HL-60/S4 treated with retinoic acid at 250 ng/mL for 4 days and 3 days (cell line): ENCODE results near the gene IFITM10.

Source experiments
- in situ Hi-C: fragments of 300-500 bp; cut with MboI; formaldehyde crosslinking; loops from 2 replicates; pipeline ENCODE4 v1.7.0; 2022; ENCODE audit warnings: low sequenced_read_pairs

The IFITM10 gene

GRCh38 chr11:1750481-1750839, at the start of gene IFITM10:
Gene IFITM10, minus strand, starts transcription at chr11:1750595. Its CDS starts 153 bp downstream, at chr11:1750442.
- in situ Hi-C loops, result no loop called here

- in situ Hi-C loops, result no loop called here
Measured at GRCh38 chr11:1797391-1798125, 47.2 kb upstream of the IFITM10 start.

- in situ Hi-C loops, result no loop called here
Measured at GRCh38 chr11:1796413-1797011, 46.1 kb upstream of the IFITM10 start.

GRCh38 chr11:1793081-1793480, 42.7 kb upstream of the IFITM10 start:
- in situ Hi-C loops, result no loop called here

GRCh38 chr11:1792461-1792860, 42.1 kb upstream of the IFITM10 start:
- in situ Hi-C loops, result no loop called here

GRCh38 chr11:1791912-1792311, 41.5 kb upstream of the IFITM10 start:
- in situ Hi-C loops, result no loop called here

DNA sequence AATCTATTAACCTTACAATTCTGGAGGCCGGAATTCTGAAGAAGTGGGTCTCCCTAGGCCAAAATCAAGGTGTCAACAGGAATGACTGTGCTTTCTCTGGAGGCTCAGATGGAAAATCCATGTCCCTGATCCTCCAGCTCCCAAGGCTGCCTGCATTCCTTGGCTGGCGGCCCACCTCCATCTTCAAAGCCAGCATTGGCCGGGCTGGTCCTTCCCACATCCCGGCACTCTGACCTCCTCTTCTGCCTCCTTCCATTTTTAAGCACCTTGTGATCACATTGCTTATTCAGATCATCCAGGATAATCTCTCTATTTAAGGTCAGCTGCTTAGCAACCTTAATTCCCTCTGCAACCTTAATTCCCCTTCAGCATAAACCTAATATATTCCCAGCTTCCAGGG, 36.1 kb upstream of the IFITM10 start:
- in situ Hi-C loops, result no loop called here

DNA sequence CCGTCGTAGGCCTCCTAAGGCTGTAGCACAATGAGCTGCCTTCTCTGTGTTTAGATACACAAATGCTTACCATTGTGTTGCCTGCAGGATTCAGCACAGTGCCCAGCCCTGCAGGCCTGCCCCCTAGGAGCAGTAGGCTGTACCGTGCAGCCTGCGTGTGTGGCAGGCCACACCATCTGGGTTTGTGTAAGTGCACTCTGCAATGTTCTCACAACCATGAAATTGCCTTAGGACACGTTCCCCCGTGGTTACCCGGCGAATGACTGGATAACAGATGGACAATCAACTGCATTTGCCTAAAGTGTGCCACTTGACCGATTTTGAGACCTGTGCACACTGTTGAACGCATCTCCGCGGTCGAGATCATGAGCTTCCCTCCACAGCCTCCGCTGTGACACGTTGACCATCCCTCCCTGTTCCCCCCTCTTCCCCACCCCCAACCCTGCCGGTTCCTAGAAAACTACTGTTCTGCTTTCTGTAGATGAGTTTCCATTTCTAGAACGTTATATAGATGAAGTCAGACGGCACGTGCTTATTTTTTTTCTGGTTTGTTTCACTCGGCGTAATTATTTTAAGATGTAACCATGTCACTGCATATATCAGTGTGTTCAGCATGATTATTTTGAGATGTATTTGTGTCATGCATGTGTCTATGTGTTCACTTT, 35.5 kb upstream of the IFITM10 start:
- in situ Hi-C loops, result no loop called here

DNA sequence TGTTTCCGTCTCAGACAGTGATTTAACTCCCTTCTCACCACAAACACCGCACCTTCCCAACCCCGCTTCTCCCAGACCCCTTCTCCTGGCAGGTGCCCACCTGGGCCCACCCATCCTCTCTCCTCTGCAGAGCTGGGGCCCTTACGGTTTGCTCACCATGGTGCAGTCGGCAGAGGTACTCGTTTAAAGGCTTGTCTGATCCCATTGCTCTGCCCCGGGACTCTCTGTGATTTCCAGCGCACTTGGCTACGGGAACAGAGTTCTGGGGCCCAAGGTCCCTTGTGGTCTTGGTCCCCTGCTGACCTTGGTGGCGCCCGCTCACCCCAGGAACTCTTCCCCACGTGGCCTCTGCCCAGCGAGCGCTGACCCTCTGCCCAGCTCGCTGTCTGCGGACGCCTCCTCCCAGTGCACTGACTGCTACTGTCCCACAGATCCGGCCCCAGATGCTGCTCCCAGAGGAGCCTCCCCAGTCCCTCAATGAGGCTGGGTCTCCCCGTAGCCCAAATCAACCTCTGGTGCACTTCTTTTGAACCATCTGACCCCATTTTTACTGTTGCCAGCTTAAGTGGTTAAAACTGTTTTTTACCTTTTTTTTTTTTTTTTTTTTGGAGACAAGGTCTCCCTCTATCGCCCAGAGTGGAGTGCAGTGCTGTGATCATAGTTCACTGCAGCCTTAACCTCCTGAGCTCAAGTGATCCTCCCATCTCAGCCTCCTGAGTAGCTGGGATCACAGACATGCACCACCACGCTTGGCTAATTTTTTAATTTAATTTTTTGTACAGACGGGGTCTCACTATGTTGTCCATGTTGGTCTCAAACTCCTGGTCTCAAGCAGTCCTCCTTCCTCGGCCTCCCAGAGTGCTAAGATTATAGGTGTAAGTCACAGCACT, 34.6 kb upstream of the IFITM10 start:
- in situ Hi-C loops, result no loop called here

DNA sequence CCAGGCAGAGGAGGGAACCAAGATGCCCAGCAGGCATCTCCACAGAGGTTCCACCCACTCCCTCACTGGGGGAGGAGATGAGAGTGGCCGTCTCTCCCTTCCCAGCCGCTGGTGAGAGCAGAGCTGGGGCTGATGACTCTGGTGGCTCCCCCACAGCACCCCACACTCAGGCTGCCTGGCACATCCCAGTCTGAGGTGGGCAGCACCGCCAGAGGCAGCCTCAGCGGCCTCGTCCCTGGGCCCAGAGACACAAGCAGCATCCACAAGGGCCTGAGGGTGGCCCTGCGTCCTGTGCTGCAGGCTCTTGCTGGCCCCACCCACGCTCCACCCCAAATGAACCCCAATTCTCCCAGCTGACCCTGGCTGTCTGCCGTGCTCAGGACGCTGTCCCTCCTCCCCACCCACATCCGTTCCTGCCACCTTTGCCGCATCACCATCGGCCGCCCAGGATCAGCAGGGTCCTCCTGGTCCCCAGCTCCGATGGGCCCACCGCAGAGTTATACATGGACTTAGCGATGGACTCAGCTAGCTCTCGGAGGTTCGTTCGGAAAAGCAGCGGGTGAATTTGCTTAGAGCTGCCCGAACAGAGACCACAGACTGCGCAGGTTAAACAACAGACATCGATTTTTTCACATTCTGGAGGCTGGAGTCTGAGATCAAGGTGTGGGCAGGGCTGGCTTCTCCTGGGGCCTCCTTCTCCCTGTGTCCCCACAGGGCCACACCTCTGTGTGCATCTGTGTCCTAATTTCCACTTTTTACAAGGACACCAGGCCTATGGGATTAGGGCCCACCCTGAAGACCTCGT, 33.5 kb upstream of the IFITM10 start:
- in situ Hi-C loops, result no loop called here

GRCh38 chr11:1782831-1783724, 32.7 kb upstream of the IFITM10 start:
- in situ Hi-C loops, result no loop called here

GRCh38 chr11:1782031-1782590, 31.7 kb upstream of the IFITM10 start:
- in situ Hi-C loops, result no loop called here

DNA sequence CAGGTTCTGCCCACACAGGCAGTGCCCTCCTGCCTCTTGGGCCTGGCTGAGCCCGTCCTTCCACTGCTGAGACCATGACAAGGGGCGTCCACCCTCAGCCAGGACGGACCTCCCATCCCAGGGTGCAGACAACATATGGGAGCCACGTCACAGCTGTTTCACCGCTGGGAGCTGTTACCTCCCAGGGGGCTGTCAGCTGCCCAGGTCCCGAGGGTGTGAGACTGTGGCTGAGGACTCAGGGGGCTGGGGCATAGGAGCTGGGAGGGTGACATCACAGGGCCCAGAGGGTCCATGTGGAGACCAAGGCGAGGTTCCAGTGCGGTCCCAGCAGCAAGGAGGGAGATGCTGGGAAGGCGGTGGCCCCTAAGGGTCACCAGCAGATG, 31.2 kb upstream of the IFITM10 start:
- in situ Hi-C loops, result no loop called here

- in situ Hi-C loops, result no loop called here
Measured at GRCh38 chr11:1780700-1781592, 30.6 kb upstream of the IFITM10 start.

- in situ Hi-C loops, result no loop called here
Measured at GRCh38 chr11:1779806-1780699, 29.7 kb upstream of the IFITM10 start.

DNA sequence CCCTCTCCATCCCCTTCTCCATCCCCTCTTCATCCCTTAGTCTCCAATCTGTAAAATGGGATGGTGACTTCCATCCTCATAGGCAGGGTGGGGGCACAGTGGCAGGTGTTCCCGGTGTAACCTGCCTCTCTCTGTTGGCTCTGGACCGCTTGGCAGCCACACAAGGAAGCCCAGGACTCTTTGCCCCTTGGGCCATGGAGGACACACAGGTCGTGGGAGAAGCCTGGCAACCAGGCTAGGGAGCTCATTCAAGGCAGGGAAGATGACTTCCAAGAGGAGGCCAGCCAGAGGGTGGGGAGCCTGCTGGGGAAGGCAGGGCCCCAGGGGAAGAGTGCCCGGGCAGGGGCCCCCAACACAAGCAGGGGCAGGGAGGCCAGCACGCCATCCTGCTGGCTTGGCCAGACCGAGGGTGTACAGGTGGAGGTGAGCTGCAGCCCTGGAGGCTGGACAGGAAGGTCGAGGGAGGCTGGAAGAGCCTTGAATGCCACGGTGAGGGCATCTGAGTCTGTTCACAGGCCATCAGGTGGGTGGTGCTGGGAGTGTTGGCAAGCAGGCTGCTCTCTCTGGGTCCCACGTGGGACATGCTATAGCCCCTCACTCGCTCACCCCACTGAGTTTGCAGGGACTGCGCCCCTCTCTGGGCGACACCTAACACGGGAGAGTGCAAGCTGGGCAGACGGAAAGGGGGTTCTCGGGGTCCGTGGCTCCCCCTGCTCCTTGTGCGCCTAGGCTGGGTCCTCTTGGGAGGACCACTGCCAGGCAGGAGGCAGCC, 28.8 kb upstream of the IFITM10 start:
- in situ Hi-C loops, result no loop called here
